SK-N-SH (cell line): Measurements from ENCODE around the gene CDH22. TPM values are rescaled to one million over a fixed set of nuclear protein-coding genes. Genes with fewer than 3 reads are reported as not detected.

Source experiments
- CTCF ChIA-PET: fragments of 300-600, 350-600 bp; formaldehyde crosslinking; extraction: SDS; loops from one replicate; lab custom pipeline; 2021; lab: Yijun Ruan, JAX
- POLR2A ChIA-PET: fragments of 350-600 bp; sonication (Branson Sonifier 250); formaldehyde crosslinking; extraction: SDS; loops from one replicate; lab custom pipeline; 2020; ENCODE audit warnings: antibody characterized with exemption, inconsistent platforms; lab: Yijun Ruan, JAX
- DNase-seq: peaks from one replicate; pipeline ENCODE4 v3.0.0; 2012
- H2AFZ ChIP-seq: fragments of 200-600 bp; sonication (generic); 2 replicates; pipeline ENCODE4 v1.8.1; 2016; ENCODE audit warnings: antibody characterized with exemption, mild to moderate bottlenecking, low read depth
- H3F3A ChIP-seq: fragments of 200-600 bp; sonication (generic); replicated peaks from 2 replicates; pipeline ENCODE3; 2016; ENCODE audit warnings: antibody characterized with exemption, mild to moderate bottlenecking; ENCODE audit not compliant: insufficient read depth
- H3K27ac ChIP-seq, 2 experiments: fragments of 200-500 bp in 1 of 2; fragments of 200-600 bp in 1 of 2; sonication (Bioruptor generic) in 1 of 2; sonication (generic), shearing (Covaris generic) in 1 of 2; 2 replicates each; pipeline versions ENCODE4 v1.5.1 to v1.6.1; 2014 to 2016; ENCODE audit warnings: low read depth in 2 of 2, inconsistent platforms in 1 of 2, low read length in 1 of 2, mild to moderate bottlenecking in 1 of 2, mixed read lengths in 1 of 2
- H3K27me3 ChIP-seq: fragments of 200-600 bp; sonication (generic), shearing (Covaris generic); 2 replicates; pipeline ENCODE4 v1.6.1; 2016; ENCODE audit warnings: mixed run types; ENCODE audit not compliant: insufficient read depth
- H3K36me3 ChIP-seq, 2 experiments: fragments of 200-500 bp in 1 of 2; fragments of 200-600 bp in 1 of 2; sonication (Bioruptor generic) in 1 of 2; sonication (generic) in 1 of 2; replicated peaks in 1 of 2; 2 replicates each; pipeline versions ENCODE3 to v1.5.1; 2014 to 2016; ENCODE audit warnings: low read length in 1 of 2, mild to moderate bottlenecking in 1 of 2; ENCODE audit not compliant: insufficient read depth in 2 of 2, control insufficient read depth in 1 of 2
- H3K4me1 ChIP-seq, 2 experiments: fragments of 200-500 bp in 1 of 2; fragments of 200-600 bp in 1 of 2; sonication (Bioruptor generic) in 1 of 2; sonication (generic), shearing (Covaris generic) in 1 of 2; 2 replicates each; pipeline versions ENCODE4 v1.5.1 to v1.6.1; 2014 to 2016; ENCODE audit warnings: low read depth in 1 of 2, low read length in 1 of 2, mixed run types in 1 of 2; ENCODE audit not compliant: insufficient read depth in 2 of 2, control insufficient read depth in 1 of 2
- H3K4me2 ChIP-seq: fragments of 200-600 bp; sonication (generic), shearing (Covaris generic); 2 replicates; pipeline ENCODE4 v1.6.1; 2017; ENCODE audit warnings: mixed run types
- H3K4me3 ChIP-seq, 2 experiments: fragments of 200-500 bp in 1 of 2; fragments of 200-600 bp in 1 of 2; sonication (Bioruptor generic) in 1 of 2; sonication (generic), shearing (Covaris generic) in 1 of 2; 2 replicates each; pipeline versions ENCODE4 v1.5.1 to v1.8.1; 2014 to 2016; ENCODE audit warnings: low read depth in 2 of 2, inconsistent platforms in 1 of 2, low read length in 1 of 2, mild to moderate bottlenecking in 1 of 2, mixed read lengths in 1 of 2, moderate library complexity in 1 of 2
- H3K79me2 ChIP-seq: fragments of 200-600 bp; sonication (generic); 2 replicates; pipeline ENCODE4 v1.8.1; 2017; ENCODE audit warnings: mild to moderate bottlenecking; ENCODE audit not compliant: insufficient read depth
- H3K9ac ChIP-seq: fragments of 200-600 bp; sonication (generic); 2 replicates; pipeline ENCODE4 v1.6.1; 2017; ENCODE audit warnings: mixed run types
- H3K9me2 ChIP-seq: fragments of 200-600 bp; sonication (generic); 2 replicates; pipeline ENCODE4 v1.6.1; 2017; ENCODE audit warnings: mixed run types
- H3K9me3 ChIP-seq: fragments of 200-600 bp; sonication (generic); 2 replicates; pipeline ENCODE4 v1.6.1; 2017; ENCODE audit warnings: mixed run types, mild to moderate bottlenecking, moderate library complexity
- H4K20me1 ChIP-seq: fragments of 200-600 bp; sonication (generic); 2 replicates; pipeline ENCODE4 v1.6.1; 2017; ENCODE audit warnings: mild to moderate bottlenecking, mixed run types; ENCODE audit not compliant: insufficient read depth
- EZH2phosphoT487 ChIP-seq: fragments of 200-600 bp; sonication (generic); IDR thresholded peaks from 2 replicates; pipeline ENCODE4 v1.6.1; 2017; ENCODE audit warnings: low read depth, mixed run types, mild to moderate bottlenecking, antibody characterized with exemption, moderate library complexity, borderline replicate concordance
- FOXJ3 ChIP-seq: sonication (generic); formaldehyde crosslinking; IDR thresholded peaks from 2 replicates; pipeline ENCODE4 v1.5.1; 2020; ENCODE audit warnings: mild to moderate bottlenecking, missing genetic modification reagents
- GABPA ChIP-seq: IDR thresholded peaks from 2 replicates; pipeline ENCODE4 v1.4.0; 2012; ENCODE audit warnings: low read depth, mild to moderate bottlenecking
- GATA2 ChIP-seq: sonication (generic); formaldehyde crosslinking; IDR thresholded peaks from 2 replicates; pipeline ENCODE4 v1.5.0; 2020; ENCODE audit warnings: mild to moderate bottlenecking, missing genetic modification reagents
- IRF3 ChIP-seq: fragments of 150-350 bp; IDR thresholded peaks from 2 replicates; pipeline ENCODE4 v1.6.1; 2016; ENCODE audit warnings: mild to moderate bottlenecking, low read depth, low read length
- JUND ChIP-seq: IDR thresholded peaks from 2 replicates; pipeline ENCODE4 v1.4.0; 2012
- NRF1 ChIP-seq: IDR thresholded peaks from 2 replicates; pipeline ENCODE4 v1.6.1; 2012; ENCODE audit warnings: low read depth, mild to moderate bottlenecking, low read length
- POLR2AphosphoS5 ChIP-seq: IDR thresholded peaks from 2 replicates; pipeline ENCODE4 v1.6.1; 2012; ENCODE audit warnings: low read depth, low read length
- RFX5 ChIP-seq: IDR thresholded peaks from 2 replicates; pipeline ENCODE4 v1.6.1; 2012; ENCODE audit warnings: mild to moderate bottlenecking, improper control_type of control experiment, low read length
- RXRA ChIP-seq: IDR thresholded peaks from 2 replicates; pipeline ENCODE4 v1.4.0; 2012; ENCODE audit warnings: low read depth, mild to moderate bottlenecking, borderline replicate concordance
- SIN3A ChIP-seq: IDR thresholded peaks from 2 replicates; pipeline ENCODE4 v1.6.1; 2012; ENCODE audit warnings: low read depth, mild to moderate bottlenecking, low read length, moderate library complexity, borderline replicate concordance
- SMC3 ChIP-seq: IDR thresholded peaks from 2 replicates; pipeline ENCODE4 v1.6.1; 2012; ENCODE audit warnings: low read depth, low read length, improper control_type of control experiment
- TAF1 ChIP-seq: IDR thresholded peaks from 2 replicates; pipeline ENCODE4 v1.6.1; 2012; ENCODE audit warnings: low read depth, mild to moderate bottlenecking, low read length, moderate library complexity, borderline replicate concordance
- TCF12 ChIP-seq: IDR thresholded peaks from 2 replicates; pipeline ENCODE4 v1.4.0; 2012
- TEAD4 ChIP-seq: IDR thresholded peaks from 2 replicates; pipeline ENCODE4 v1.4.0; 2012; ENCODE audit warnings: mild to moderate bottlenecking, borderline replicate concordance; ENCODE audit not compliant: insufficient read depth
- YY1 ChIP-seq: IDR thresholded peaks from 2 replicates; pipeline ENCODE4 v1.4.0; 2012; ENCODE audit warnings: low read depth, mild to moderate bottlenecking
- ZBTB33 ChIP-seq: IDR thresholded peaks from 2 replicates; pipeline ENCODE4 v1.4.0; 2012; ENCODE audit warnings: low read depth, borderline replicate concordance
- WGBS: methylation state at CpG from one replicate; pipeline ENCODE4 v1.1.6; 2017; ENCODE audit warnings: low lambda C conversion rate; 5-methylcytosine and 5-hydroxymethylcytosine counted together
- polyA plus RNA-seq, 3 experiments: library from polyadenylated mRNA; depleted of rRNA; stranded (reverse); fragments of >200 nt; gene quantifications; 2 replicates each; pipeline ENCODE4 v1.2.3, GENCODE V29; 2012
- TF ChIP-seq, protein P1 (sequence below): IDR thresholded peaks from 2 replicates; pipeline ENCODE4 v1.4.0; 2012; ENCODE audit warnings: low read depth, borderline replicate concordance
- TF ChIP-seq, protein P2 (sequence below): IDR thresholded peaks from 2 replicates; pipeline ENCODE4; 2012
- TF ChIP-seq, protein P3 (sequence below): IDR thresholded peaks from 2 replicates; pipeline ENCODE4 v1.6.1; 2012; ENCODE audit warnings: mild to moderate bottlenecking, low read depth, low read length, moderate library complexity
- TF ChIP-seq, protein P4 (sequence below): fragments of 200-600 bp; sonication (generic); IDR thresholded peaks from 2 replicates; pipeline ENCODE4 v1.6.1; 2017; ENCODE audit warnings: antibody characterized with exemption, mild to moderate bottlenecking, moderate library complexity
- TF ChIP-seq, protein P5 (sequence below): IDR thresholded peaks from 2 replicates; pipeline ENCODE4 v1.4.0; 2012; ENCODE audit warnings: low read depth

CDH22 gene
- polyA plus RNA-seq, 1 of the 3 experiments (the other 2 are of a cell fraction): not detected

GRCh38 chr20:46192376-46192944 is 115.8 kb downstream of the CDH22 start:
- no peak overlapping the region for H3K9ac ChIP-seq
- no peak overlapping the region for H3K4me2 ChIP-seq
- peaks cover 0 to 37% of the 10 kb centered on the region in 2 experiments; a peak in 1 of 4 replicates for H3K4me1 ChIP-seq
- peak overlapping the region in 1 of 2 experiments; percentile 31; a peak in 1 of 4 replicates for H3K27ac ChIP-seq
- H4K20me1 ChIP-seq: no peaks in the 10 kb centered on the region
- ChIA-PET POLR2A (interaction anchor here (0.5 kb wide), 1 partner anchor 1396 kb away, joined by 4 read pairs; no protein-coding TSS in a partner anchor), CTCF (interaction anchor here (0.5 to 4.0 kb wide), 13 partner anchors 9 to 205 kb away, joined by 3 to 20 read pairs (median 3); no protein-coding TSS in a partner anchor)
- WGBS: 6% methylated on average over 2 of the region's 6 CpGs
- 0 out of 2 replicates have a peak, but pooled peaks cover 4% of the 10 kb centered on the region for H3K27me3 ChIP-seq
- H3K9me3 ChIP-seq: no peaks in the 10 kb centered on the region
- H2AFZ ChIP-seq: no peak overlapping the region
- H3K9me2 ChIP-seq: no peaks in the 10 kb centered on the region
- H3K79me2 ChIP-seq: no peaks in the 10 kb centered on the region
- no peak overlapping the region for H3K4me3 ChIP-seq
- DNase-seq: peak; percentile 89
- H3F3A ChIP-seq: no peaks in the 10 kb centered on the region
- H3K36me3 ChIP-seq: no peaks in the 10 kb centered on the region
- no peak for TF ChIP-seq GABPA
- TF ChIP-seq, protein P1, sequence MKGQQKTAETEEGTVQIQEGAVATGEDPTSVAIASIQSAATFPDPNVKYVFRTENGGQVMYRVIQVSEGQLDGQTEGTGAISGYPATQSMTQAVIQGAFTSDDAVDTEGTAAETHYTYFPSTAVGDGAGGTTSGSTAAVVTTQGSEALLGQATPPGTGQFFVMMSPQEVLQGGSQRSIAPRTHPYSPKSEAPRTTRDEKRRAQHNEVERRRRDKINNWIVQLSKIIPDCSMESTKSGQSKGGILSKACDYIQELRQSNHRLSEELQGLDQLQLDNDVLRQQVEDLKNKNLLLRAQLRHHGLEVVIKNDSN: no peak
- TF ChIP-seq JUND: no peak
- TF ChIP-seq, protein P2, sequence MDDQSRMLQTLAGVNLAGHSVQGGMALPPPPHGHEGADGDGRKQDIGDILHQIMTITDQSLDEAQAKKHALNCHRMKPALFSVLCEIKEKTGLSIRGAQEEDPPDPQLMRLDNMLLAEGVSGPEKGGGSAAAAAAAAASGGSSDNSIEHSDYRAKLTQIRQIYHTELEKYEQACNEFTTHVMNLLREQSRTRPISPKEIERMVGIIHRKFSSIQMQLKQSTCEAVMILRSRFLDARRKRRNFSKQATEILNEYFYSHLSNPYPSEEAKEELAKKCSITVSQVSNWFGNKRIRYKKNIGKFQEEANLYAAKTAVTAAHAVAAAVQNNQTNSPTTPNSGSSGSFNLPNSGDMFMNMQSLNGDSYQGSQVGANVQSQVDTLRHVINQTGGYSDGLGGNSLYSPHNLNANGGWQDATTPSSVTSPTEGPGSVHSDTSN: no peak
- TF ChIP-seq SIN3A: no peak
- TF ChIP-seq SMC3: no peak
- no peak for TF ChIP-seq ZBTB33
- TF ChIP-seq, protein P3, sequence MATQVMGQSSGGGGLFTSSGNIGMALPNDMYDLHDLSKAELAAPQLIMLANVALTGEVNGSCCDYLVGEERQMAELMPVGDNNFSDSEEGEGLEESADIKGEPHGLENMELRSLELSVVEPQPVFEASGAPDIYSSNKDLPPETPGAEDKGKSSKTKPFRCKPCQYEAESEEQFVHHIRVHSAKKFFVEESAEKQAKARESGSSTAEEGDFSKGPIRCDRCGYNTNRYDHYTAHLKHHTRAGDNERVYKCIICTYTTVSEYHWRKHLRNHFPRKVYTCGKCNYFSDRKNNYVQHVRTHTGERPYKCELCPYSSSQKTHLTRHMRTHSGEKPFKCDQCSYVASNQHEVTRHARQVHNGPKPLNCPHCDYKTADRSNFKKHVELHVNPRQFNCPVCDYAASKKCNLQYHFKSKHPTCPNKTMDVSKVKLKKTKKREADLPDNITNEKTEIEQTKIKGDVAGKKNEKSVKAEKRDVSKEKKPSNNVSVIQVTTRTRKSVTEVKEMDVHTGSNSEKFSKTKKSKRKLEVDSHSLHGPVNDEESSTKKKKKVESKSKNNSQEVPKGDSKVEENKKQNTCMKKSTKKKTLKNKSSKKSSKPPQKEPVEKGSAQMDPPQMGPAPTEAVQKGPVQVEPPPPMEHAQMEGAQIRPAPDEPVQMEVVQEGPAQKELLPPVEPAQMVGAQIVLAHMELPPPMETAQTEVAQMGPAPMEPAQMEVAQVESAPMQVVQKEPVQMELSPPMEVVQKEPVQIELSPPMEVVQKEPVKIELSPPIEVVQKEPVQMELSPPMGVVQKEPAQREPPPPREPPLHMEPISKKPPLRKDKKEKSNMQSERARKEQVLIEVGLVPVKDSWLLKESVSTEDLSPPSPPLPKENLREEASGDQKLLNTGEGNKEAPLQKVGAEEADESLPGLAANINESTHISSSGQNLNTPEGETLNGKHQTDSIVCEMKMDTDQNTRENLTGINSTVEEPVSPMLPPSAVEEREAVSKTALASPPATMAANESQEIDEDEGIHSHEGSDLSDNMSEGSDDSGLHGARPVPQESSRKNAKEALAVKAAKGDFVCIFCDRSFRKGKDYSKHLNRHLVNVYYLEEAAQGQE: no peak
- TF ChIP-seq EZH2phosphoT487: no peak
- TF ChIP-seq, protein P4, sequence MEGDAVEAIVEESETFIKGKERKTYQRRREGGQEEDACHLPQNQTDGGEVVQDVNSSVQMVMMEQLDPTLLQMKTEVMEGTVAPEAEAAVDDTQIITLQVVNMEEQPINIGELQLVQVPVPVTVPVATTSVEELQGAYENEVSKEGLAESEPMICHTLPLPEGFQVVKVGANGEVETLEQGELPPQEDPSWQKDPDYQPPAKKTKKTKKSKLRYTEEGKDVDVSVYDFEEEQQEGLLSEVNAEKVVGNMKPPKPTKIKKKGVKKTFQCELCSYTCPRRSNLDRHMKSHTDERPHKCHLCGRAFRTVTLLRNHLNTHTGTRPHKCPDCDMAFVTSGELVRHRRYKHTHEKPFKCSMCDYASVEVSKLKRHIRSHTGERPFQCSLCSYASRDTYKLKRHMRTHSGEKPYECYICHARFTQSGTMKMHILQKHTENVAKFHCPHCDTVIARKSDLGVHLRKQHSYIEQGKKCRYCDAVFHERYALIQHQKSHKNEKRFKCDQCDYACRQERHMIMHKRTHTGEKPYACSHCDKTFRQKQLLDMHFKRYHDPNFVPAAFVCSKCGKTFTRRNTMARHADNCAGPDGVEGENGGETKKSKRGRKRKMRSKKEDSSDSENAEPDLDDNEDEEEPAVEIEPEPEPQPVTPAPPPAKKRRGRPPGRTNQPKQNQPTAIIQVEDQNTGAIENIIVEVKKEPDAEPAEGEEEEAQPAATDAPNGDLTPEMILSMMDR: no peak
- no peak for TF ChIP-seq TCF12
- TF ChIP-seq GATA2: peak; percentile 74
- TF ChIP-seq YY1: no peak
- TF ChIP-seq TEAD4: no peak
- TF ChIP-seq POLR2AphosphoS5: no peak
- TF ChIP-seq, protein P5, sequence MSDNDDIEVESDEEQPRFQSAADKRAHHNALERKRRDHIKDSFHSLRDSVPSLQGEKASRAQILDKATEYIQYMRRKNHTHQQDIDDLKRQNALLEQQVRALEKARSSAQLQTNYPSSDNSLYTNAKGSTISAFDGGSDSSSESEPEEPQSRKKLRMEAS: no peak
- no peak for TF ChIP-seq RXRA
- no peak for TF ChIP-seq IRF3
- TF ChIP-seq FOXJ3 (CRISPR knock-in tag): no peak
- TF ChIP-seq NRF1: no peak
- no peak for TF ChIP-seq RFX5
- no peak for TF ChIP-seq TAF1
